GM21576 (cell line): Measurements from ENCODE around the gene DNAH11.

ENCODE experiments used
- ATAC-seq: cut with Tn5 transposase; IDR thresholded peaks from one replicate; pipeline ENCODE4 v1.9.1; 2021; ENCODE audit warnings: mild to moderate bottlenecking, moderate library complexity; ENCODE audit not compliant: unreplicated experiment

The DNAH11 gene

DNA sequence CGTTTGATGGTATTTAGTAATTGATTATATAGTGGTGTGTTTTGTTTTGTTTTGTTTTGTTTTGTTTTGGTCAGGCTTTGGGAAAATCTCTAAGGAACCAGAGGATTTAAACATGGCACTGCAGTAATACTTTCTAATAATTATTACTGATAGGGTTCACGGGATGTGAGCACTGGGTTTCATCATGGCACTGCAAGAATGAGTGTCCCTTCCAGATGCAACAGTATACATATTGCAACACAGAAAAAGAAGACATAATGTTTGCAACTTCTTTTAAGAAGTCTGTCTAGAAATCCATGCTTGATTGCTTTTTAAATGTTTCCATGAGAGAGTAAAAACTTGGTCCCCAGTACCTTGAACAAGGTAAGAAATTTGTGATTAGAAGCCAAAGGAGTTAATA lies 405.1 kb downstream of the DNAH11 start:
- no peak for ATAC-seq

DNA sequence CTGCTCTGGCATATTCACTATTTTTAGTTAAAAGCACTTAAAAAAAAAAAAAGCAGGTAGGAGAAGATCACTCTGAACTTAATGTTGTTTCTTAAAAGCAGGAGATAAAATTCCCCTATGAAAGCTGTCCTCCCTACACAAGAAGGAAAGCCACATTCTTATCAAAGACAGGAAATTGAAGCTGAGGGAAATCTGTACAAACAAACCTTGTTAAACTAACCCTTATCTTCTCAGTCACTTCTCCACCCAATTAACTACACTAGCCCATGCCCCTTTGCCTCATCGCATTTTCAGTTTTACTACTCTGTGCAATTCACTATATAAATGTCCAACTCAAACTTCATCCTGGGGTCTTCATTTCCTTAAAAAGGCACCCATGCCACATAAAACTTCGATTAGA lies 405.5 kb downstream of the DNAH11 start:
- no peak for ATAC-seq

DNA sequence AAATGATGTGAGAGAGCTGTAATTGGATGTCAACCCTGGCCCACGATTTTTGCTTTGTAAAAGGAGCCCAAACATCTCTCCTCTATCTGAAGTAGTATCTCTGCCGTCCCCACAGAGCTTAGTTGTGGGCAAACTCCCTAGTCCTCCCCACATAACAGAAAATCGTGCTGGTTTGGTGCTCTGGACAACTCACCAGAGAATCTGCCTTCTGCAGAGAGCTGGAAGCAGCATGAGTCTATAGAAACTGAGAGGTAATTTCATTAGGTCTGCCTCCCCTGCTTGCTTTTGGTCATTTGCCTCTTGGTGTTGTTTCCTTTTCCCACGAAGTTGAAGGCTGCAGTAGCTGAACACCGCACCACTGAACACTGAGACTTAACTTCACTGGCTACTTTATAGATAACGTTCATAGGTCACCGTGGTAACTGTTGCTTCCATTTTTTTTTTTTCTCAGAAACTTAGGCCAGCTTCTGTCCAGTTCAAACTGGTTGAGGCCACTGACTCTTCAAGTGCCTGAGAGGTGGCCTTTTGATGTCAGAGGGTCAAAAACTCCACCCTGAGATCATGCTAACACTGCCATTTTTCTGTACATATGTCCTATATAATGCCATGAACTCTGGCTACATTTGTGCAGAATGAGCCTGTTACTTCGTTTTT lies 406.2 kb downstream of the DNAH11 start:
- no peak for ATAC-seq
